Vagina (tissue), 2 donors: ENCODE results near the gene MAGEB1. TPM values are rescaled to one million over a fixed set of nuclear protein-coding genes. Genes with fewer than 3 reads are reported as not detected.

Experiments used
- DNase-seq, 2 donors: peaks; one replicate each; pipeline ENCODE4 v3.0.0-alpha.2; 2017; ENCODE audit errors: extremely low spot score in 2 of 2
- H3K27ac ChIP-seq: fragments of 200-600 bp; sonication (generic); one replicate; pipeline ENCODE4 v1.5.1; 2019
- H3K27me3 ChIP-seq: fragments of 200-600 bp; sonication (generic); one replicate; pipeline ENCODE4 v1.5.1; 2019
- H3K36me3 ChIP-seq, 2 donors: fragments of 200-600 bp; sonication (generic); one replicate each; pipeline ENCODE4 v1.5.1; 2017 to 2019
- H3K4me1 ChIP-seq: fragments of 200-600 bp; sonication (generic); one replicate; pipeline ENCODE4 v1.5.1; 2019
- H3K4me3 ChIP-seq, 2 donors: fragments of 200-600 bp; sonication (generic); 1 replicate in 1 of 2; 2 replicates in 1 of 2; pipeline ENCODE4 v1.5.1; 2016 to 2019
- H3K9me3 ChIP-seq: fragments of 200-600 bp; sonication (generic); one replicate; pipeline ENCODE4 v1.5.1; 2019
- CTCF ChIP-seq, 3 experiments: fragments of 450-650 bp in 2 of 3; fragments of 200-600 bp in 1 of 3; sonication (generic) in 1 of 3; IDR thresholded peaks; one replicate each; pipeline ENCODE4 v1.5.1; 2017 to 2019; ENCODE audit warnings: antibody characterized with exemption in 3 of 3, mild to moderate bottlenecking in 2 of 3, moderate library complexity in 2 of 3
- POLR2A ChIP-seq, 2 donors: fragments of 450-650 bp; IDR thresholded peaks; one replicate each; pipeline ENCODE4 v1.6.1; 2017; ENCODE audit warnings: antibody characterized with exemption in 2 of 2, mild to moderate bottlenecking in 2 of 2, moderate library complexity in 2 of 2
- POLR2AphosphoS5 ChIP-seq, 2 donors: sonication (generic); formaldehyde crosslinking; IDR thresholded peaks; one replicate each; pipeline ENCODE4 v1.9.0; 2017; ENCODE audit warnings: antibody characterized with exemption in 2 of 2, mild to moderate bottlenecking in 2 of 2, low read depth in 1 of 2; ENCODE audit not compliant: insufficient read depth in 1 of 2
- intact Hi-C: fragments of 100-400 bp; cut with DNase I; formaldehyde crosslinking; loops from one replicate; pipeline ENCODE4 v1.15.1; 2023
- total RNA-seq: library from RNA; depleted of rRNA; stranded (reverse); fragments of >200 nt; gene quantifications from one replicate; pipeline ENCODE4 v1.2.3, GENCODE V29; 2016

MAGEB1 gene
- total RNA-seq, 1 donor from 2014 or later: not detected

- no peak overlapping the region for H3K27ac ChIP-seq
- no peak overlapping the region for H3K4me3 ChIP-seq
- intact Hi-C loops: no loop called here
- no peak for TF ChIP-seq POLR2A (IDR thresholded peaks at IDR 0.05)
- TF ChIP-seq CTCF (IDR thresholded peaks at IDR 0.05): no peak
- no peak for TF ChIP-seq POLR2AphosphoS5 (IDR thresholded peaks at IDR 0.05; ENCODE audit: insufficient read depth in 1 of 2, low read depth in 1 of 2)
- no peaks in the 10 kb centered on the region for H3K27me3 ChIP-seq
- no peaks in the 10 kb centered on the region for H3K36me3 ChIP-seq
- no peak for DNase-seq
- H3K4me1 ChIP-seq: no peaks in the 10 kb centered on the region
- H3K9me3 ChIP-seq: no peaks in the 10 kb centered on the region
Measured at GRCh38 chrX:30262763-30263162, 15.8 kb downstream of the MAGEB1 start.

GRCh38 chrX:30270639-30271038, 23.7 kb downstream of the MAGEB1 start:
- Histone ChIP-seq H3K4me1 (no peaks in the 10 kb centered on the region), H3K27ac (no peak overlapping the region), H3K9me3 (no peaks in the 10 kb centered on the region), H3K27me3 (no peaks in the 10 kb centered on the region), H3K4me3 (no peak overlapping the region), H3K36me3 (no peaks in the 10 kb centered on the region)
- intact Hi-C loops: no loop called here
- TF ChIP-seq POLR2AphosphoS5 (IDR thresholded peaks at IDR 0.05; ENCODE audit: insufficient read depth in 1 of 2, low read depth in 1 of 2) (no peak), CTCF (IDR thresholded peaks at IDR 0.05) (no peak), POLR2A (IDR thresholded peaks at IDR 0.05) (no peak)
- DNase-seq: no peak

GRCh38 chrX:30275498-30275897, 28.6 kb downstream of the MAGEB1 start:
- intact Hi-C loops: no loop called here
- no peaks in the 10 kb centered on the region for H3K4me1 ChIP-seq

GRCh38 chrX:30278365-30278764, 31.4 kb downstream of the MAGEB1 start:
- TF ChIP-seq POLR2AphosphoS5 (IDR thresholded peaks at IDR 0.05; ENCODE audit: insufficient read depth in 1 of 2, low read depth in 1 of 2) (no peak), CTCF (IDR thresholded peaks at IDR 0.05) (no peak), POLR2A (IDR thresholded peaks at IDR 0.05) (no peak)
- DNase-seq: no peak
- Histone ChIP-seq H3K4me3 (no peak overlapping the region), H3K9me3 (no peaks in the 10 kb centered on the region), H3K4me1 (no peaks in the 10 kb centered on the region), H3K27ac (no peak overlapping the region), H3K27me3 (no peaks in the 10 kb centered on the region), H3K36me3 (no peaks in the 10 kb centered on the region)
- intact Hi-C loops: no loop called here

More at GRCh38 chrX:30275498-30275897, 28.6 kb downstream of the MAGEB1 start:
- Histone ChIP-seq H3K36me3 (no peaks in the 10 kb centered on the region), H3K4me3 (no peak overlapping the region), H3K27ac (no peak overlapping the region), H3K9me3 (no peaks in the 10 kb centered on the region), H3K27me3 (no peaks in the 10 kb centered on the region)
- DNase-seq: no peak
- TF ChIP-seq CTCF (IDR thresholded peaks at IDR 0.05): peak in 1 of 3 experiments; percentile 31
- no peak for TF ChIP-seq POLR2A (IDR thresholded peaks at IDR 0.05)
- no peak for TF ChIP-seq POLR2AphosphoS5 (IDR thresholded peaks at IDR 0.05; ENCODE audit: insufficient read depth in 1 of 2, low read depth in 1 of 2)

- Histone ChIP-seq H3K4me3 (no peak overlapping the region), H3K36me3 (no peaks in the 10 kb centered on the region), H3K27me3 (no peaks in the 10 kb centered on the region), H3K4me1 (peaks cover 4% of the 10 kb centered on the region), H3K27ac (no peak overlapping the region), H3K9me3 (no peaks in the 10 kb centered on the region)
- TF ChIP-seq POLR2AphosphoS5 (IDR thresholded peaks at IDR 0.05; ENCODE audit: insufficient read depth in 1 of 2, low read depth in 1 of 2): no peak
- DNase-seq: no peak
- intact Hi-C loops: no loop called here
Measured at GRCh38 chrX:30280428-30280827, 33.5 kb downstream of the MAGEB1 start.
